Fibroblast of skin of abdomen (primary cell): ENCODE data around the gene ADGRD1.
"Not testable (repeated sequence)": the region's sequence is repeated elsewhere in the genome, so short reads cannot be mapped to it uniquely, and the experiment has no call there.

ENCODE experiments used
- DNase-seq: peaks from one replicate; pipeline ENCODE4 v3.0.0-alpha.2; 2013

Gene ADGRD1

GRCh38 chr12:130987151-130987931, 33.6 kb downstream of the ADGRD1 start:
- no peak for DNase-seq

- no peak for DNase-seq
Measured at GRCh38 chr12:130988261-130988660, 34.6 kb downstream of the ADGRD1 start.

- no peak for DNase-seq
Measured at GRCh38 chr12:130988751-130989150, 35.0 kb downstream of the ADGRD1 start.

GRCh38 chr12:130989391-130989790, 35.7 kb downstream of the ADGRD1 start:
- DNase-seq: no peak

- DNase-seq: no peak
Measured at GRCh38 chr12:130990034-130990433, 36.3 kb downstream of the ADGRD1 start.

GRCh38 chr12:130992448-130992847, 38.7 kb downstream of the ADGRD1 start:
- no peak for DNase-seq

GRCh38 chr12:130992979-130993538, 39.4 kb downstream of the ADGRD1 start:
- no peak for DNase-seq

- no peak for DNase-seq
Measured at GRCh38 chr12:130993759-130994670, 40.3 kb downstream of the ADGRD1 start.

GRCh38 chr12:130994821-130995375, 41.2 kb downstream of the ADGRD1 start:
- DNase-seq: no peak

GRCh38 chr12:130995386-130995969, 41.8 kb downstream of the ADGRD1 start:
- not testable (repeated sequence) for DNase-seq

- no peak for DNase-seq
Measured at GRCh38 chr12:130998136-130998535, 44.4 kb downstream of the ADGRD1 start.

GRCh38 chr12:131000000-131000486, 46.3 kb downstream of the ADGRD1 start:
- DNase-seq: no peak

GRCh38 chr12:131001493-131001892, 47.8 kb downstream of the ADGRD1 start:
- DNase-seq: no peak

- DNase-seq: no peak
Measured at GRCh38 chr12:131002216-131002631, 48.5 kb downstream of the ADGRD1 start.

- DNase-seq: no peak
Measured at GRCh38 chr12:131003036-131003715, 49.5 kb downstream of the ADGRD1 start.

- no peak for DNase-seq
Measured at GRCh38 chr12:131003716-131004045, 50.0 kb downstream of the ADGRD1 start.

GRCh38 chr12:131004166-131004565, 50.5 kb downstream of the ADGRD1 start:
- DNase-seq: no peak

- DNase-seq: no peak
Measured at GRCh38 chr12:131005161-131006035, 51.7 kb downstream of the ADGRD1 start.

- no peak for DNase-seq
Measured at GRCh38 chr12:131006036-131006735, 52.5 kb downstream of the ADGRD1 start.
